HepG2 (cell line): ENCODE results near the gene HSD3B7. TPM values are rescaled to one million over a fixed set of nuclear protein-coding genes. Genes with fewer than 3 reads are reported as not detected.

Experiments
- ARNTL ChIP-seq: sonication (generic); formaldehyde crosslinking; IDR thresholded peaks from 2 replicates; pipeline ENCODE4 v1.4.0; 2020; ENCODE audit warnings: mild to moderate bottlenecking, missing genetic modification reagents
- CREB1 ChIP-seq, 2 experiments: fragments of 450-650 bp in 1 of 2; IDR thresholded peaks; 2 replicates each; pipeline ENCODE4 v1.6.1; 2016 to 2017; ENCODE audit warnings: control low read depth in 1 of 2, mild to moderate bottlenecking in 1 of 2, missing compliant biosample characterization in 1 of 2, missing genetic modification characterization in 1 of 2
- ETV6 ChIP-seq: sonication (generic); formaldehyde crosslinking; conservative IDR thresholded peaks from 2 replicates; pipeline ENCODE4 v1.4.0; 2020; ENCODE audit warnings: missing genetic modification reagents
- HMGA1 ChIP-seq: sonication (generic); formaldehyde crosslinking; conservative IDR thresholded peaks from 2 replicates; pipeline ENCODE4 v1.4.0; 2020; ENCODE audit warnings: missing genetic modification reagents
- MYC ChIP-seq: sonication (generic); formaldehyde crosslinking; IDR thresholded peaks from 2 replicates; pipeline ENCODE4 v1.9.0; 2021; ENCODE audit warnings: missing genetic modification reagents, borderline replicate concordance
- RXRB ChIP-seq: IDR thresholded peaks from 2 replicates; pipeline ENCODE4 v1.6.1; 2016; ENCODE audit warnings: borderline replicate concordance, missing genetic modification reagents, missing compliant biosample characterization
- U2AF2 ChIP-seq: fragments of 200-400 bp; formaldehyde crosslinking; IDR thresholded peaks from 2 replicates; pipeline ENCODE4 v1.6.1; 2017; ENCODE audit warnings: low read depth, mild to moderate bottlenecking, low read length
- ZNF260 ChIP-seq: sonication (generic); formaldehyde crosslinking; IDR thresholded peaks from 2 replicates; pipeline ENCODE4 v1.4.0; 2020; ENCODE audit warnings: missing genetic modification reagents, low read depth, mild to moderate bottlenecking, borderline replicate concordance
- ZNF619 ChIP-seq: sonication (generic); formaldehyde crosslinking; IDR thresholded peaks from 2 replicates; pipeline ENCODE4 v1.4.0; 2020; ENCODE audit warnings: mild to moderate bottlenecking, missing genetic modification reagents
- ZNF652 ChIP-seq: IDR thresholded peaks from 2 replicates; pipeline ENCODE4 v1.6.1; 2016; ENCODE audit warnings: low read depth, borderline replicate concordance
- ZZZ3 ChIP-seq: sonication (generic); formaldehyde crosslinking; IDR thresholded peaks from 2 replicates; pipeline ENCODE4 v1.4.0; 2020; ENCODE audit warnings: missing genetic modification reagents, mild to moderate bottlenecking, borderline replicate concordance
- polyA plus RNA-seq, 8 experiments: library from polyadenylated mRNA; depleted of rRNA in 3 of 8; stranded (reverse) in 7 of 8; unstranded in 1 of 8; fragments of >200 nt; fragmentation: Illumina TruSeq in 4 of 8; extraction: Trizol in 4 of 8; gene quantifications; 2 replicates each; pipeline versions ENCODE4 v1.2.1 to v1.2.3, GENCODE V29; 2011 to 2016; ENCODE audit warnings: low read depth in 4 of 8, missing spikeins in 1 of 8, mixed read lengths in 1 of 8; ENCODE audit not compliant: insufficient read depth in 1 of 8
- total RNA-seq, 5 experiments: library from RNA; depleted of rRNA; stranded (reverse); fragments of >200 nt; fragmentation: Illumina TruSeq; extraction: Trizol; gene quantifications; 2 replicates each; pipeline ENCODE4 v1.2.3, GENCODE V29; 2016; ENCODE audit warnings: low read depth in 1 of 5
- TF ChIP-seq, protein P1 (sequence below), 2 experiments: IDR thresholded peaks; 2 replicates each; pipeline ENCODE4 v1.6.1; 2011 to 2012; ENCODE audit warnings: low read length in 2 of 2, borderline replicate concordance in 1 of 2, low read depth in 1 of 2, mild to moderate bottlenecking in 1 of 2, moderate library complexity in 1 of 2
- TF ChIP-seq, protein P2 (sequence below): sonication (generic); formaldehyde crosslinking; IDR thresholded peaks from 2 replicates; pipeline ENCODE4 v1.9.0; 2021; ENCODE audit warnings: missing genetic modification reagents, borderline replicate concordance
- TF ChIP-seq, protein P3 (sequence below): sonication (generic); formaldehyde crosslinking; IDR thresholded peaks from 2 replicates; pipeline ENCODE4 v1.5.0; 2020; ENCODE audit warnings: mild to moderate bottlenecking, missing genetic modification reagents, moderate library complexity
- TF ChIP-seq, protein P4 (sequence below): sonication (generic); formaldehyde crosslinking; IDR thresholded peaks from 2 replicates; pipeline ENCODE4 v1.4.0; 2020; ENCODE audit warnings: missing genetic modification reagents

Gene HSD3B7
- total and polyA plus RNA-seq, 2 of the 13 experiments (the other 11 are each of a cell fraction or from before 2014, with no cell fraction given), result 32.9 to 69.7 TPM

DNA sequence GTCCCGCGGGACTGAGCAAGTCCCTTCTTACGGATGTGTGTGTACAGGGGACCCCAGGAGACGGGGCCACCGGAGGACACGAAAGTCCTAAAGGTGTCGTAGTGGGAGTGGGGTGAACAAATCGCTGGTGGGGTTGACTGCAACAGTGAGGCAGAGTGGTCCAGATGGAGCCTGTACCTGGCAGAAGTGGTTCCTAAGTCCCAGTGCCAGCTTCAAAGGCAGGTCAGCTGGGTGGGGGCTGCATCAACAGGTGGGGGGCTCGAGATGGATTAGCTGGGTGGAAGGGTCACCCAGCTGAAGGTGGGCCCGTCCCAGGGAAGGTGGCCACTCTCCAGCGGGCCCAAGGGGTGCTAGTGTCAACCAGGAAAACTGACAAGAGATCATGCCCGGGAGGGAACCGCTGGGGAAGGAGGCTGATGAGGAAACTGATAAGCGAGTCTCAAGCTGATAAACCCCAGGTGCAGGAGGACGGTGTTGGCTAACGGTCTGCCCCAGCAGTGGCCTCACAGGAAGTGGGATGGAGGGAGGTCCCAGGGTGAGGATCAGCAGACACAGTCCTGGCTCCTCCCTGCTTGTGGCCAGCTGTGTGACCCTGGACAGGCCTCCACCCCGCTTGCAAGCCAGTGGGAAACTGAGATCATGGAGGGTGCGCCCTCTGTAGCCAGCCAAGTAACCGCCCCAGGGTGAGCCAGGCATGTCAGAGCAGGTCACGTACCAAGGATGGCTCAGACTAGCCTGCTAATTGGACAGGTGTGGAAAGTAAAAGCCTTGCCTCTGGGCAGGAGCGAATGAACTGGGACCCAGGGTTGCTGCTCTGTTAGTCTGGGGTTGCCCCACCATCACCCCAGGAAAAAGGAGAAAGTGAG, 35.1 kb upstream of the HSD3B7 start (continued):
- TF ChIP-seq, protein P1, sequence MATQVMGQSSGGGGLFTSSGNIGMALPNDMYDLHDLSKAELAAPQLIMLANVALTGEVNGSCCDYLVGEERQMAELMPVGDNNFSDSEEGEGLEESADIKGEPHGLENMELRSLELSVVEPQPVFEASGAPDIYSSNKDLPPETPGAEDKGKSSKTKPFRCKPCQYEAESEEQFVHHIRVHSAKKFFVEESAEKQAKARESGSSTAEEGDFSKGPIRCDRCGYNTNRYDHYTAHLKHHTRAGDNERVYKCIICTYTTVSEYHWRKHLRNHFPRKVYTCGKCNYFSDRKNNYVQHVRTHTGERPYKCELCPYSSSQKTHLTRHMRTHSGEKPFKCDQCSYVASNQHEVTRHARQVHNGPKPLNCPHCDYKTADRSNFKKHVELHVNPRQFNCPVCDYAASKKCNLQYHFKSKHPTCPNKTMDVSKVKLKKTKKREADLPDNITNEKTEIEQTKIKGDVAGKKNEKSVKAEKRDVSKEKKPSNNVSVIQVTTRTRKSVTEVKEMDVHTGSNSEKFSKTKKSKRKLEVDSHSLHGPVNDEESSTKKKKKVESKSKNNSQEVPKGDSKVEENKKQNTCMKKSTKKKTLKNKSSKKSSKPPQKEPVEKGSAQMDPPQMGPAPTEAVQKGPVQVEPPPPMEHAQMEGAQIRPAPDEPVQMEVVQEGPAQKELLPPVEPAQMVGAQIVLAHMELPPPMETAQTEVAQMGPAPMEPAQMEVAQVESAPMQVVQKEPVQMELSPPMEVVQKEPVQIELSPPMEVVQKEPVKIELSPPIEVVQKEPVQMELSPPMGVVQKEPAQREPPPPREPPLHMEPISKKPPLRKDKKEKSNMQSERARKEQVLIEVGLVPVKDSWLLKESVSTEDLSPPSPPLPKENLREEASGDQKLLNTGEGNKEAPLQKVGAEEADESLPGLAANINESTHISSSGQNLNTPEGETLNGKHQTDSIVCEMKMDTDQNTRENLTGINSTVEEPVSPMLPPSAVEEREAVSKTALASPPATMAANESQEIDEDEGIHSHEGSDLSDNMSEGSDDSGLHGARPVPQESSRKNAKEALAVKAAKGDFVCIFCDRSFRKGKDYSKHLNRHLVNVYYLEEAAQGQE (IDR thresholded peaks at IDR 0.05; ENCODE audit: borderline replicate concordance in 1 of 2, low read depth in 1 of 2, low read length in 2 of 2), result no peak; a peak in 1 of 4 replicates
- TF ChIP-seq, protein P2, sequence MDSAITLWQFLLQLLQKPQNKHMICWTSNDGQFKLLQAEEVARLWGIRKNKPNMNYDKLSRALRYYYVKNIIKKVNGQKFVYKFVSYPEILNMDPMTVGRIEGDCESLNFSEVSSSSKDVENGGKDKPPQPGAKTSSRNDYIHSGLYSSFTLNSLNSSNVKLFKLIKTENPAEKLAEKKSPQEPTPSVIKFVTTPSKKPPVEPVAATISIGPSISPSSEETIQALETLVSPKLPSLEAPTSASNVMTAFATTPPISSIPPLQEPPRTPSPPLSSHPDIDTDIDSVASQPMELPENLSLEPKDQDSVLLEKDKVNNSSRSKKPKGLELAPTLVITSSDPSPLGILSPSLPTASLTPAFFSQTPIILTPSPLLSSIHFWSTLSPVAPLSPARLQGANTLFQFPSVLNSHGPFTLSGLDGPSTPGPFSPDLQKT, result no peak
- TF ChIP-seq, protein P3, sequence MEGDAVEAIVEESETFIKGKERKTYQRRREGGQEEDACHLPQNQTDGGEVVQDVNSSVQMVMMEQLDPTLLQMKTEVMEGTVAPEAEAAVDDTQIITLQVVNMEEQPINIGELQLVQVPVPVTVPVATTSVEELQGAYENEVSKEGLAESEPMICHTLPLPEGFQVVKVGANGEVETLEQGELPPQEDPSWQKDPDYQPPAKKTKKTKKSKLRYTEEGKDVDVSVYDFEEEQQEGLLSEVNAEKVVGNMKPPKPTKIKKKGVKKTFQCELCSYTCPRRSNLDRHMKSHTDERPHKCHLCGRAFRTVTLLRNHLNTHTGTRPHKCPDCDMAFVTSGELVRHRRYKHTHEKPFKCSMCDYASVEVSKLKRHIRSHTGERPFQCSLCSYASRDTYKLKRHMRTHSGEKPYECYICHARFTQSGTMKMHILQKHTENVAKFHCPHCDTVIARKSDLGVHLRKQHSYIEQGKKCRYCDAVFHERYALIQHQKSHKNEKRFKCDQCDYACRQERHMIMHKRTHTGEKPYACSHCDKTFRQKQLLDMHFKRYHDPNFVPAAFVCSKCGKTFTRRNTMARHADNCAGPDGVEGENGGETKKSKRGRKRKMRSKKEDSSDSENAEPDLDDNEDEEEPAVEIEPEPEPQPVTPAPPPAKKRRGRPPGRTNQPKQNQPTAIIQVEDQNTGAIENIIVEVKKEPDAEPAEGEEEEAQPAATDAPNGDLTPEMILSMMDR (CRISPR knock-in tag), result peak; percentile 91
- no peak for TF ChIP-seq ETV6
- TF ChIP-seq MYC, result peak; percentile 74; the same call in 1 of the 2 replicates
- TF ChIP-seq RXRB (CRISPR knock-in tag), result peak; percentile 92; the same call in 1 of the 2 replicates
- TF ChIP-seq, protein P4, sequence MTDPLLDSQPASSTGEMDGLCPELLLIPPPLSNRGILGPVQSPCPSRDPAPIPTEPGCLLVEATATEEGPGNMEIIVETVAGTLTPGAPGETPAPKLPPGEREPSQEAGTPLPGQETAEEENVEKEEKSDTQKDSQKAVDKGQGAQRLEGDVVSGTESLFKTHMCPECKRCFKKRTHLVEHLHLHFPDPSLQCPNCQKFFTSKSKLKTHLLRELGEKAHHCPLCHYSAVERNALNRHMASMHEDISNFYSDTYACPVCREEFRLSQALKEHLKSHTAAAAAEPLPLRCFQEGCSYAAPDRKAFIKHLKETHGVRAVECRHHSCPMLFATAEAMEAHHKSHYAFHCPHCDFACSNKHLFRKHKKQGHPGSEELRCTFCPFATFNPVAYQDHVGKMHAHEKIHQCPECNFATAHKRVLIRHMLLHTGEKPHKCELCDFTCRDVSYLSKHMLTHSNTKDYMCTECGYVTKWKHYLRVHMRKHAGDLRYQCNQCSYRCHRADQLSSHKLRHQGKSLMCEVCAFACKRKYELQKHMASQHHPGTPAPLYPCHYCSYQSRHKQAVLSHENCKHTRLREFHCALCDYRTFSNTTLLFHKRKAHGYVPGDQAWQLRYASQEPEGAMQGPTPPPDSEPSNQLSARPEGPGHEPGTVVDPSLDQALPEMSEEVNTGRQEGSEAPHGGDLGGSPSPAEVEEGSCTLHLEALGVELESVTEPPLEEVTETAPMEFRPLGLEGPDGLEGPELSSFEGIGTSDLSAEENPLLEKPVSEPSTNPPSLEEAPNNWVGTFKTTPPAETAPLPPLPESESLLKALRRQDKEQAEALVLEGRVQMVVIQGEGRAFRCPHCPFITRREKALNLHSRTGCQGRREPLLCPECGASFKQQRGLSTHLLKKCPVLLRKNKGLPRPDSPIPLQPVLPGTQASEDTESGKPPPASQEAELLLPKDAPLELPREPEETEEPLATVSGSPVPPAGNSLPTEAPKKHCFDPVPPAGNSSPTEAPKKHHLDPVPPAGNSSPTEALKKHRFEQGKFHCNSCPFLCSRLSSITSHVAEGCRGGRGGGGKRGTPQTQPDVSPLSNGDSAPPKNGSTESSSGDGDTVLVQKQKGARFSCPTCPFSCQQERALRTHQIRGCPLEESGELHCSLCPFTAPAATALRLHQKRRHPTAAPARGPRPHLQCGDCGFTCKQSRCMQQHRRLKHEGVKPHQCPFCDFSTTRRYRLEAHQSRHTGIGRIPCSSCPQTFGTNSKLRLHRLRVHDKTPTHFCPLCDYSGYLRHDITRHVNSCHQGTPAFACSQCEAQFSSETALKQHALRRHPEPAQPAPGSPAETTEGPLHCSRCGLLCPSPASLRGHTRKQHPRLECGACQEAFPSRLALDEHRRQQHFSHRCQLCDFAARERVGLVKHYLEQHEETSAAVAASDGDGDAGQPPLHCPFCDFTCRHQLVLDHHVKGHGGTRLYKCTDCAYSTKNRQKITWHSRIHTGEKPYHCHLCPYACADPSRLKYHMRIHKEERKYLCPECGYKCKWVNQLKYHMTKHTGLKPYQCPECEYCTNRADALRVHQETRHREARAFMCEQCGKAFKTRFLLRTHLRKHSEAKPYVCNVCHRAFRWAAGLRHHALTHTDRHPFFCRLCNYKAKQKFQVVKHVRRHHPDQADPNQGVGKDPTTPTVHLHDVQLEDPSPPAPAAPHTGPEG (CRISPR knock-in tag), result peak; percentile 64; the same call in 1 of the 2 replicates
- TF ChIP-seq ZNF652 (CRISPR knock-in tag), result peak; percentile 44; the same call in 1 of the 2 replicates
- no peak for TF ChIP-seq U2AF2
- peak; percentile 85 for TF ChIP-seq ZNF619 (CRISPR knock-in tag)
- peak; percentile 8; the same call in 1 of the 2 replicates for TF ChIP-seq CREB1 (IDR thresholded peaks at IDR 0.05)
- TF ChIP-seq CREB1 (CRISPR knock-in tag; IDR thresholded peaks at IDR 0.05), result no peak
- TF ChIP-seq ZNF260 (CRISPR knock-in tag), result no peak
- no peak for TF ChIP-seq HMGA1 (CRISPR knock-in tag)
- peak; percentile 92 for TF ChIP-seq ARNTL (CRISPR knock-in tag)
- TF ChIP-seq ZZZ3 (CRISPR knock-in tag), result peak; percentile 91; the same call in 1 of the 2 replicates
